ENCODE measurements around the gene SUPT4H1.

- no peak for TF ChIP-seq ZNF274 (IDR thresholded peaks at IDR 0.05; ENCODE audit: low read depth, low read length)
- no peak for TF ChIP-seq SUZ12 (IDR thresholded peaks at IDR 0.05; ENCODE audit: extremely low read depth, insufficient read depth, insufficient read length)
- no peak for TF ChIP-seq YY1 (IDR thresholded peaks at IDR 0.05; ENCODE audit: insufficient read depth, insufficient read length)
Observed at GRCh38 chr17:58330997-58331814, 20.8 kb downstream of the SUPT4H1 start.
